NCI-H526 treated with DMSO at 0.1 percent for 48 hours (cell line): Measurements from ENCODE around the gene SPATA25.
"Not testable (repeated sequence)": the region's sequence is repeated elsewhere in the genome, so short reads cannot be mapped to it uniquely, and the experiment has no call there.

Experiments
- DNase-seq: peaks from one replicate; lab custom pipeline; 2025; lab: John Stamatoyannopoulos, UW

Gene SPATA25

DNA sequence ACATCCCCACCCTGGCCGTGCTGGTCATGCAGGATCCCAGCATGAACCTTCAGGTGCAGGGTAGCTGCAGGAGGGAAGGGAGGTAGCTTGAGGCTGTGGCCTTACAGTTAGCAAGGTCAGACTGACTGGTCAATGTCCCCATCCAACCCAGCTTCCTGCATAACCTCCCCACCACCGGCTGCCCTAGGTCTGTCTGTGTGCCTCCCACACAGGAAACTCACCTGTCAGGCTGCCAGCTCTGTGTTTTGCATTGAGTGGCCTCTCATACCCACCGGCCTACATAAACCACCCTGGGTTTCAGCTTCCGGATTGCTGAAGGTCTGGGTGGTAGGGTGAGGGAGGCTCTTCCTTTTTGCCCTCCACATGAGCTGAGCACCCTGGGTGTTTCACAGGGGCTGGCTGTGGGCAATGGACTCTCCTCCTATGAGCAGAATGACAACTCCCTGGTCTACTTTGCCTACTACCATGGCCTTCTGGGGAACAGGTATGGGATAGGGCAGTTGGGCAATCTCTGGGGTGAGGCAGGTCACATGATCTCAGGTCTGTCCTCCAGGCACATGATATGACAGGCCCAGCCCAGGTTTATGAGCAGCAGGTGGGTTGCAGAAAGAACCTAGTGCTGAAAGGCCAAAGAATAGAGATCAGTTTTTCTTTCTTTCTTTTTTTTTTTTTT, 5.5 kb upstream of the SPATA25 start:
- no peak for DNase-seq

- no peak for DNase-seq
These were observed 4.8 kb upstream of the SPATA25 start for GRCh38 chr20:45892049-45892825.

- peak; percentile 72 for DNase-seq
These were observed 3.9 kb upstream of the SPATA25 start, which contains the start of the genes CTSA and NEURL2 for GRCh38 chr20:45890985-45891983. Gene CTSA, plus strand, starts transcription at chr20:45891335. Its CDS starts 234 bp downstream, at chr20:45891569. Gene NEURL2, minus strand, starts transcription at chr20:45891208. Its CDS starts 217 bp downstream, at chr20:45890991.

DNA sequence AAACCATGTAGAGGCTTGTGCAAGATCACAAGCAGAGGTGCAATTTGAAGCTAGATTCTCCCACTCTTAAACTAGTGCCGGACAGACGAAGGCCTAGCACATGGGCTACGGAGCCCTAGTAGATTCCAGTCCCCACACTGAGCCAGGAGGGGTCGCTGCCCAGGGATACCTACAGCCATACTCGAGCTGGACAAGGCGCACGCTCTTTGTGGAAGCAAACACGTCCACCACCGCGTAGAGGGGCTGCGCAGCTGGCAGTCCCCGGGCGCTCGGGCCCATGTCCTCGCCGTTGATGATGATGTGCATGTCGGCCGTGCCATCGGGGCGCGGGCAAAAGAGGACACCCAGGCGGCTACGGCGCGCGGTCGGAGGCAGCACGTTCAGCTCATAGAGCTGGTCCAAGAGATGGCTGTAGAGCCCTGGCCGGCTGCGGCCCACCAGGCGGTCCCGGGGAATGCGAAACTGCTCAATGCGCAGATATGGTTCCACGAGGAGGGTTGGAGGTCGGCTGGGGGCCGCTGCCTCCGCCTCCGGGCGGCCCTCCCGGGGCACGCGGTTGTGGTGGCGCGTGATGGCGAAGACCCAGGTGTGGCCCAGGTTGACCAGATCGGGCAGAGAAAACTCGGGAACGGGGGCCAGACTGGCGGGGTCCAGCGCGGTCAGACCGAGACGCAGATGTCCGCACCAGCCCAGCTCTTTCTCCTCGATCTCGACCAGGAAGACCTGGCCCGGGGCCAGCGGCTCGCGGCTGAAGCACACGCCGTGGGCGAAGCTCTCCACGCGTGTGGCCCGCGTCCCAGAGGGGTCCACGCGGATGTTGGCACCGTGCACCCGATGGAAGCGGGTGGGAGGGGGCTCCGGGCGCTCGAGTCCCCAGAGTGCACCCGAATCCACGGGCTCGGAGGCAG, 2.9 kb upstream of the SPATA25 start:
- DNase-seq = peak; percentile 51

DNA sequence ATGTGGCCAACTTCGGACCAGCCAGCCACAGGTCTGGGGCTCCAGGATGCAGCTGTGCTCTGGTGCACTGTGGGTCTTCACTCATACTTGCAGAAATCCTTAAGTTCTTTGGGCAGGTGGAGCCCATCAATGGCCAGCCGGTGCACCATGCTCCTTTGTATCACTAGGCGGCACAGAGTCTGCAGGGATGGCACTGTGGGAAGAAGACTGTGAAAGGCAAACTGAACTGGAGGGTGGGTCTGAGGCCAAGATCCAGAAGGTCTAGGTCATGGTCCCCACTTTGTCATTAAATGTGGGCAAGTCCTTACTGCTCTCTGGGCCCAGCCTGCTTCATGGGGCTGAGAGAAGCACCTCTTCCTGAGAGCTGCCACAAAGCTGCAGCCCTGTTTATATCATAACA, 1.3 kb upstream of the SPATA25 start:
- no peak for DNase-seq

- no peak for DNase-seq
These were observed 654 bp downstream of the SPATA25 start for GRCh38 chr20:45886590-45887345.

DNA sequence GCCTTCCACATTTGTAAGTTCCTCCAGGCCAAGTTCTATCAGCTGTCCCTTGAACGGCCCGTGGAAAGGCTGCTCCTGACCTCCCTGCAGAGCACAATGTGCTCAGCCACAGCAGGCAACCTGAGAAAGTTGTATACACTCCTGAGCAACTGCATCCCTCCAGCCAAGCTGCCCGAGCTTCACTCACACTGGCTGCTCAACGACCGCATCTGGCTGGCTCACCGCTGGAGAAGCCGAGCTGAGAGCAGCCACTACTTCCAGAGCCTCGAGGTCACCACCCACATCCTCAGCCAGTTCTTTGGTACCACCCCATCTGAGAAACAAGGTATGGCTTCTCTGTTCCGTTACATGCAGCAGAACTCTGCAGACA, 4.3 kb downstream of the SPATA25 start:
- DNase-seq = no peak

DNA sequence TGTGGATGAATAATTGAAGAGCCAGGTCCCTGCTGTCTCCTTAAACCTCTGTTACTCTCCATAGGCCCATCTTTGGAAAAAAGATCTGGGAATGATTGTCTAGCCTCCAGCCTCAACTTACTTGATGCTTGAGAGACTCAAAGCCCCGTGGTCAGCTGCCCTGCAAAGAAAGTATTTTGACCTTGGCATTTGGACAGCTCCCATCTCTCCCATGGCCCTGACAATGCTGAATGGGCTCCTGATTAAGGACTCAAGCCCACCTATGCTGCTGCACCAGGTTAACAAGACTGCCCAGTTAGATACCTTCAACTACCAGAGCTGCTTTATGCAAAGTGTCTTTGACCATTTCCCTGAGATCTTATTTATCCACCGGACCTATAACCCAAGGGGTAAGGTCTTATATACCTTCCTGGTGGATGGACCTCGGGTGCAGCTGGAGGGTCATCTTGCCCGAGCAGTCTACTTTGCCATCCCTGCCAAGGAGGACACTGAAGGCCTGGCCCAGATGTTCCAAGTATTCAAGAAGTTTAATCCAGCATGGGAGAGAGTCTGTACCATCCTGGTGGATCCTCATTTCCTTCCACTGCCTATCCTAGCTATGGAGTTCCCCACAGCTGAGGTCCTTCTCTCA, 4.8 kb downstream of the SPATA25 start:
- DNase-seq = no peak

DNA sequence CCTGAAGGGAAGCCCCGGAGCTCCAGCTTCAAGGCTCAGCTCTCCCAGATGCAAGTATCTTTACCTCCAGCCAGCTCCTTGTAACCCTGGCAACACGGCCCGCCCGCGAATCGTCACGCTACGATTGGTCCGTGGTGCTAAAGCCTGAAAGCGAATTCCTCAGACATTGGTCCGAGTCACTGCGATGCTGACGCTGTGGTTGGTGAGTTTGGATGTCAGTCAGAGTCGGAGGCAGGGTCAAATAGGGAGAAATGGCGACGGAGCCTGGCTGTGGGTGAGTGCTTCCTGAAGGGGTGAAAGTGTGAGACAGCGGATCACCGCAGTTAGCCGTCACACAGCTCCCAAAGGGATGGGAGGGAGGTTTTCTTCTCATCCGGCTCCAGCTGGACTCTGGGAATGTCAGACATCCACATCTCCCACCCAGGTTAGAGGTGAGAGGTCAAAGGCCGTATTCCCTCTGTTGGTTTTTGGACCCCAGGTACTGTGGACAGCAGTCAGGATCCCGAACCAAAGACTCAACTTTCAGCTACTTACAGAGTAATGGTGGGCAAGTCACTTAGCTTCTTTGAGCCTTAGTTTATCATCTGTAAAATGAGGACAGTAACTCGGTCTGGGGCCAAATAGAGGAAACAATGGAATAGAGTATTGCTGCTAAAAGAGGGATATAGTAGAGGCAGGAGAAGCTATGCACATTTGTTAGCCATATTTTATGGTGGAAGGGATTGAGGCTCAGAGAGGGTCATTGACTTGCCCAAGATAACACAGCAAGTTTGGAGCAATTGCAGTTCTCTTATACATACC, 6.2 kb downstream of the SPATA25 start, which contains the start of gene ZSWIM1:
Gene ZSWIM1 (plus strand): TSS at position 240 of the 801 bp plus-strand sequence. CDS start 1,366 bp downstream, outside the sequence.
- peak; percentile 97 for DNase-seq

DNA sequence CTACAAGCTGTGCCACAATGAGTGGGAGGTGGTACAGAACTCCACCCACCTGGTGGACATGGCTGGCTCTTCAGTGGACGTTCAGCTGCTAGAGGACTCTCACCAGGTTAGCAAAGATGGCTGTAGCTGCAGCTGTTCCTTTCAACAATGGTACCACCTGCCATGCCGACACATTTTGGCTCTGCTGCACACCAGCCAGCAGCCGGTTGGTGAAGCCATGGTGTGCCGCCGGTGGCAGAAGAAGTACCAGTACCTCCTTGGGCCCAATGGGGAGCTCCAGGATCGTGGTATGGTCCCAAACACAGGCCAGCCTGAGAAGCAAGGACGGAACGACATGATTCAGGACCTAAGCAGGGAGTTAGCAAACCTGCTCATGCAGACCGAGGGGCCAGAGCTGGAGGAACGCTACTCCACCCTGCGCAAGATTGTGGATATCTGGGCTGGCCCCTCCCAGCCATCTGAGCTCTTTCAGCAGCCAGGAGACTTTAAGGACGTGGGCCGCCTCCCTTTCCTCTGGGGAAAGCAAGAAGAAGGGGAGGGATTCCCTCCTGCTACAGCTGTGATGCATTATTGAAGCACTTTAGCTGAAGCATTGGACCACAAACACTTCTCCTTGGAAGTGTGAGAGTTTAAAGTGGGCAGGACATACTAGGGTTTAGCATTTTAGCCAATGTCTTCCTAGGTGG, 9.2 kb downstream of the SPATA25 start:
- no peak for DNase-seq

DNA sequence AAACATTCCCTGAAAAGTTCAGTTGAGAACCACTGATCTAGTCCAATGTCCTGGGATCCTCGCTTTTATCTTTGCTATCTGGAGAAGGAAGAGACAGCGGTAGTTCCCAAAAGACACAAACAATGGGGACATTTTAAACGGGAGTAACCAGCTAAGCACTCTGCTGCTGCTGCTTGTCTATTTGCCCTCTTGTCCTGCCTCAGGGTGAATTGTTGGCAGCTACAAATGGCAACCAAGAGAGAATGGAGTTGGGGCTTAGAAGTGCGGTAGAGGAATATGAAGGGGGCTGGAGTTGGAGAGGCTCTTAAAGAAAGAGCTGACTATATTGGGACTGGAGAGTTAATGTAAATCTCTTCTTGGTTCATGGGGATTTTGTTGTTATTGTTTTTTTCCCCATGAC, 12.8 kb downstream of the SPATA25 start:
- no peak for DNase-seq

DNA sequence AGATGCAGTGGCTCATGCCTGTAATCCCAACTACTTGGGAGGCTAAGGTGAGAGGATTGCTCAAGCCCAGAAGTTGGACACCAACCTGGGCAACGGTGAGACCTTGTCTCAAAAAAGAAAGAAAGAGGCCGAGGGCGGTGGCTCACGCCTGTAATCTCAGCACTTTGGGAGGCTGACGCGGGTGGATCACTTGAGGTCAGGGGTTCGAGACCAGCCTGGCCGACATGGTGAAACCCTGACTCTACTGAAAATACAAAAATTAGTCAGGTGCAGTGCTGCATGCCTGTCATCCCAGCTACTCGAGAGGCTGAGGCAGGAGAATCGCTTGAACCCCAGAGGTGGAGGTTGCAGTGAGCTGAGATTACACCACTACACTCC, 13.3 kb downstream of the SPATA25 start:
- not testable (repeated sequence) for DNase-seq

DNA sequence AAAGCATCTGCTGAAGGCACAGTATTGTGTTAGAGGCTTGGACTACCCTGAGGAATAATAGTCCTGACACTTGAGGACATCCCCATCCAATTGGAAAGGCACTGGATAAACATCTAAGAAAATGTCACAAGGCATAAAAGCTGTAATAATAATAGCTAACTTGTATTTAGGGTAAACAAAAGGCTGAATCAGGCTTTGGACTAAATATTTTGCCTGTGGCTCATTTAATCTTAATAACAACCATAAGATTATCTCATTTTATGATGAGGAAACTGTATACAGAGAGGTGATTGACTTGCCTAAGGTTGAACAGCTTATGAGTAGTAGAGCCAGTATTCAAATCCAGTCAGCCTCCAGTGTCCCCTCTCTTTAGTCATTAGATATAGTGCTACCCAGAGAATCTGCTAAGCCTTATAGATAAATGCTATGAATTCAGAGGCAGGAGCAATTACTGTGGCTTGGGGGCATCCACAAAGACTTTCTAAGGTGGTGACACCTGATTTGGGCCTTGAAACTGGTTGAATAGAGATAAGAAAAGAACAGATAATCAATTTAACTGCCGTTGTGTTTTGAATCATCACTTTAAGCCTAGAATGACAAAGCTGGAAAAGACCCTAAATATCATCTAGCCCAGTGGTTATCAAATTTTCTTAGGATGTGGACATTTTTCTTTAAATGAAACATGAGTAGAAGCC, 13.9 kb downstream of the SPATA25 start:
- no peak for DNase-seq

GRCh38 chr20:45872626-45873025, 14.8 kb downstream of the SPATA25 start:
- DNase-seq = no peak

- no peak for DNase-seq
These were observed 19.6 kb downstream of the SPATA25 start for GRCh38 chr20:45867819-45868176.

GRCh38 chr20:45867136-45867818, 20.1 kb downstream of the SPATA25 start:
- no peak for DNase-seq

DNA sequence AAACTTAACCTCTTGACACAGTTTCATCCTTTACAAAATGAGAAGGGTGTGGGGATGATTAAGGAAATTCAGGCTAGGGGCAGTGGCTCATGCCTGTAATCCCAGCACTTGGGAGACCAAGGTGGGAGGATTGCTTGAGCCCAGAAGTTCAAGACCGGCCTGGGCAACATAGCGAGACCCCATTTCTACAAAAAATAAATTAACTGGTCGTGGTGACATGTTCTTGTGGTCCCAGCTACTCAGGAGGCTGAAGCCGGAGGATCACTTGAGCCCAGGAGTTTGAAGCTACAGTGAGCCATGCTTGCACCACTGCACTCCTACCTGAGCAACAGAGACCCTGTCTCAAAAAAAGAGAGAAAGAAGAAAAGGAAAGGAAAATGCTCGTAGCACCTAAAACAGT, 21.0 kb downstream of the SPATA25 start:
- DNase-seq = no peak
